Urothelium cell line (cell line): ENCODE data around the gene EFHC1.

ENCODE experiments used
- DNase-seq: peaks from one replicate; pipeline ENCODE4 v3.0.0; 2011; ENCODE audit warnings: low spot score, mixed read lengths
- FAIRE-seq: peaks from 2 replicates; lab custom pipeline; 2011; peaks lifted over from hg19 to GRCh38; lab: Jason Lieb, UNC

Gene EFHC1

GRCh38 chr6:52535711-52536423 lies 115.7 kb downstream of the EFHC1 start:
- DNase-seq (no peak), FAIRE-seq (no peak)

DNA sequence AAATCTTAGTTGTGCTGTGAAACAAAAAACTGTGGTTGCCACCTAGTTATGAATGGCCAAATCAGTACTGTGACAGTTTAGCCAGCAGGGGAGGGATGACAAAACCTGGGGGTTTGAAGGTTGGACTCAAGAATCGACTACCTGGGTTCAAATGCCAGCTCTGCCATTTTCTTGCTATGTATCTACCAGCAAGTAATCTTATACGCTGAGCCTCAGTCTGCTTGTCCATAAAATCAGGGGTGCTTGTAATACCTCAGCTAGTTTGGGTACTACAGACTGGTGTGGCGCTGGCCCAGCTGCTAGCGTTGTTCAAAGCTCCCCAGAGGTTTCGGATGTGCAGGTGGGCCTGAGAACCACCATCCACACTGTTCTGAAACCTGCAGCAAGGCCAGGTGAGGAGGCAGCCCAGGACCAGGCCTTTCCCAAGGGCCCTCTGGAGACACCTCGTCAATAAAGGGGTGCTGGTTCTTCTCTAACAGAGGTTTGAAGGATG lies 116.3 kb downstream of the EFHC1 start:
- FAIRE-seq (no peak), DNase-seq (no peak)

DNA sequence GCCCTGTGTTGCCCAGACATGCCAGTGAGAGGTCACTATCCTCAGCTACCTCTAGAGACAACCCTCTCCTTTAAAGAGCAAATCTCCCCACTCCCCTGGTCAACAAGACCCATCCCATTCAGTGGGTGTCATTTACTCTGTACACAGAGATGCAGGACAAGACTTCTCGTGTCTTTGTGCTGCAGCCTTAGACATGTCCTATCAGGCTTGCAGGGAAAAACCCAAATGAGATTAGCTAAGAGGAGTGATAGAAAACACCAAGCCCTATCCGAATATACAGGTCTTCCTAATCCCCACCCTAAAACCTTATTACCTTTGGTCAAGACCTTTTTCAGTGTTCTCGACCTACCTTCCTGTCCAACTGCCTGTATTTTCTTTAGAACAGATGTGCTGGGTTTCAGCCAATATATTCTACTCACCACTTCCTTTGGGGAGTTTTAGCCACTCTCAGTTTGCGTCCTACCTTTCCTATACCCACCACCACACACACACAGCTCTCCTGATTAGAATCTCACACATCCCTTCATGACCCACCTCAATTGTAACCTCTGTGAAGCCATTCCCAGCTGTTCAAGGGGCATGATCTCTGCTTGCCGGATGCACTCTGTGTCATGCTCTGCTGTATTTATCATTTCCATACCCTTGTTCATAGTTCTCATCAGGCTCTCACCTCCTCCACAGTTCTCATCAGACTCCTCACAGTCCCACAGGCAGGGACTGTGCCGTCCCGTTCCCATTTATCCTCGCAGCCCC lies 117.0 kb downstream of the EFHC1 start:
- FAIRE-seq, result peak; percentile 13

DNA sequence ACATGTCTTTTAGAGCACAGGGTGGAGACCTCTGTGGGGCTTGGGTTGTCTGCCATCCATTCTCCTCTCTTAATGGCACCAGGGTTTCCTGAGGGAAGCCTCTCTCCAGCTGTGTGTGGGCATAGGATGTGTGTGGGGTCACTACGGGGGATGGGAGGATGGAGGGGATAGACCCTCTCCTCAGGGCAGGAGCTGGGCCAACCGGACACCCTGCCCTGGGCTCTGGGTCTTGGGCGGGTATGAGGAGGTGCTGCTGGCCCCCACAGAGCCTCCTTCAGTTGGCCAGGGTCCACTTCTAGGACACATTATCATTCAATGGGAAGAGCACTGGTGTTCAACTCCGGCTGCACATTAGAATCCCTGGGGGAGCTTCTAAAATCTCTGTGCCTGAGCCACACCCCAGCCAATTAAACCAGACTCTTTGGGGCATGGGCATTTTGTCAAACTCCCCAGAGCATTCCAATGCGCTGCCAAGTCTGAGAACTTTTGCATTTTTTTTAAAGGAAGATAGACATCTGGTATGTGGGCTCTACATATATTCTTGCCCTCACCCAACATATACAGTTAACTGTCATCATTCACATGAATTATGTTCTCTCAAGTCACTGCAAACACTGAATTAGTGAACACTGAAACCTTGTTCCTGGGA lies 118.2 kb downstream of the EFHC1 start:
- no peak for FAIRE-seq
- no peak for DNase-seq

More for the DNA sequence above, 117.0 kb downstream of the EFHC1 start:
- DNase-seq, result no peak

- DNase-seq, result no peak
- FAIRE-seq, result no peak
These were observed 118.8 kb downstream of the EFHC1 start for GRCh38 chr6:52538901-52539354.

GRCh38 chr6:52539607-52540006 lies 119.5 kb downstream of the EFHC1 start:
- DNase-seq (no peak), FAIRE-seq (no peak)

GRCh38 chr6:52540286-52540902 lies 120.3 kb downstream of the EFHC1 start:
- no peak for FAIRE-seq
- DNase-seq, result no peak

GRCh38 chr6:52541135-52541534 lies 121.0 kb downstream of the EFHC1 start:
- DNase-seq (no peak), FAIRE-seq (no peak)

DNA sequence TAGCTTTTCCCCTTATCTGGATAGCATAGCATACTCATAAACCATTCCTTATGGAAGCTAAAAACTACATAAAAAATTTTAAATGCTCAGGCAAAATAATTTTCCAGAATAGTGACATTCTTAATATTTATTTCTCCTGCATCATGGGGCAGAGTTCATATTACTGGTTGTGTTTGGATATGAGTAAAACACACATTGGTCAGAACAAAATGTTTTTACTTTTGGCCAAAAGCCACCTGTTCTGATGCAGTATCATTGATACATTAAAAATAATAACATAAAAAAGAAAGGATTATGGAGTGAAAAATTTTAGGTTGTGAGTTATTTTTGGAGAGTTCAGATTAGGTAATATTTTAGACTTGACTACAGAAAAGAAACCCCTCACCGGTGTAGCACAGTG lies 123.1 kb downstream of the EFHC1 start:
- FAIRE-seq, result no peak
- DNase-seq, result no peak

- FAIRE-seq (no peak), DNase-seq (peak; percentile 56)
These were observed 123.8 kb downstream of the EFHC1 start for GRCh38 chr6:52543729-52544601.

GRCh38 chr6:52544602-52545405 lies 124.7 kb downstream of the EFHC1 start:
- no peak for DNase-seq
- no peak for FAIRE-seq

DNA sequence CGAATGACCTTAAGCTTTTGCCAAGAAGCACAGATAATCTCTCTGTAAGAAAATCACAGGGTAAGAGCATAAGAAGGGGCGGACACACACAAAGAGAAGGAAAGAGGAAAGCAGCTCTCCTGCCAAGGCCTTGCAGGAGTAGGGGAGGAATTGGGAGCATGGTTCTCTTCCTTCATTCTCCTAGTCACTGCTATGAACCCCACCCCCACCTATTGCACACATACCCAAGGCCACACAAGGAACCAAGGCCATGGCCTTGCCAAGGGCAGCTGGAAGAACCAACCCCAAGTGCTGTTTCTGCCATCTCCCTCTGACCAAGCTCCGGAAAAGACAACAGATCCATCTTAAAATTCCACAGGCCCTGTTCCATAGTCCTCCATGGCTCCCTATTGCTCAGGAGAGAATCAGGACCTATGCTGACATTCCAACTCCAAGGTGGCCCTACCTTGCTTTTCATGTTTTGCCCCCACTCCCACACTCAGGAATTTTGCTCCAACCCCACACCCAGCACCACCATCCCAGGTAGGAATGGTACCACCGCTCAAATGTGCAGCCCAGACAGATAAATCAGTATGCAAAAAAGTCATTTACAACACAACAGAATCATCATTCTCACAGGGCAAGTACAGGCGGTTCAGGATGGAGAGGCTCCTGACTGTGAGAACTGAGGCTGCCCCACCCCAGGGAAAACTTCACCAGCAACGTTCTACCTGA lies 125.4 kb downstream of the EFHC1 start:
- no peak for FAIRE-seq
- no peak for DNase-seq

- FAIRE-seq (no peak), DNase-seq (no peak)
These were observed 126.0 kb downstream of the EFHC1 start for GRCh38 chr6:52546192-52546591.

GRCh38 chr6:52546678-52547077 lies 126.5 kb downstream of the EFHC1 start:
- FAIRE-seq (no peak), DNase-seq (no peak)

DNA sequence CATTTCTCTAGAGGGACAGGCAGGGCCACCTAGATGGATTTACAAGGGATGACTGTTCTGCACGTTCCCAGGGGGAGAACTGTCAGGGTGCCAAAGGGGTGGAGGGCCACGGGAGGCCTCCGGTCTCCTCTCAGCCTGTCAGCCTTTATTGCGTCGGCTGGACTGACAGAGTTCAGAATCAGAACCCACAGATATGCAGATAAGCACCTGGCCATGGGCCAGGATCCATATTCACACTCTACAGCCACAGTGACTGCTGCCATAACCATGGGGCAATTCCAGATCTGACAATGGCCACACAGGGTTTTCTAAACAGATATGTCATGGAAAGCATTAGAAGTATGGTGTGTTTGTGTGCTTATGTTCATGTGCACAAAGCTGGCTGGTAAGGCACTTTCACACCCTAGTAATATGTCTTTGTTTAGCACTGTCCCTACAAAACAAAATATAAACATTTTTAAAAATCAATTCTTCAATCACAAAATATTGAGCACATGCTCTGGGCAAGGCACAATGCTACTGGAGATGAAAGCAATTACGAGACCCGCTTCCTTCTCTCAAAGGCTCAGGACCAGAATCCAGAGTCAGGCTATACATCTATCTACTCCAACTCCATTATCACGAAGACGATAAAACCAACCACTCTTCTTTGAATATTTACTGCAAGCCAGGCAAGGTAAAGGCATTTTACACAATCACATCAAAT lies 127.7 kb downstream of the EFHC1 start:
- no peak for FAIRE-seq
- peak; percentile 51 for DNase-seq

DNA sequence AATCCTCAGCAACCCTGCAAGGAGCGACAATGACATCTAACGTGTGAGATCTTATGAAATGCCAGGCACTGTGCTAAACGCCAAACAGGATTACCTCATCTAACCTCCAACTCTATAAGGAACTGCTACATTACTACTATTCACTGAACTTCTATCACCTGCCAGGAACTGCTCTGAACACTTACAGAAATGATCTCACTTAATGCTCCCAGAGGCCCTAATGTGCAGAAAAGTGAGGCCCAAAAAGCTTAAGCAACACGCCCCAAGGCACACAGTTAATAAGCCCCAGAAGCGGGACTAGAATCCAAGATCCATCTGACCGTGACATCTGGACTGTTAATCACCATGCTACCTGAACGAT lies 128.2 kb downstream of the EFHC1 start:
- DNase-seq (no peak), FAIRE-seq (no peak)

DNA sequence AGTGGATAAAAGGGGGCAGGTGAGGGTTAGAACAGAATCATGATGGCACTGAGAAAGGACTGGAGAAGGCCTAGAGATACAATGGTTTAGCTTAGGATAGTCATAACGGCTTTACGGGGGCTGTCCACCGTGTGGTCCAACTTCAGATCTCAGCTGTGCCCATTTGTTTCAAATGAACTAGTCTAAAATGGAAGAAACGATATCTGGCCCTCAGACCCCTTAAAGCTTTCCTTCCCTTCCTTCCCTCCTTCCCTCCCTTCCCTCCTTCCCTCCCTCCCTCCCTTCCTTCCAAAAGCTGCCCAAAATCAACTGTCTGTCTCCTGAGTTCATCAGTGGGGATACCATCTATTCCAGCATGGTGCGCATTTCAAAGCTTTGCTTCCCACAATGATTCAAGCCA lies 128.9 kb downstream of the EFHC1 start:
- DNase-seq, result no peak
- no peak for FAIRE-seq

GRCh38 chr6:52549428-52549827 lies 129.3 kb downstream of the EFHC1 start:
- no peak for FAIRE-seq
- DNase-seq, result no peak
